ENCODE measurements around the gene IFI44L.

DNA sequence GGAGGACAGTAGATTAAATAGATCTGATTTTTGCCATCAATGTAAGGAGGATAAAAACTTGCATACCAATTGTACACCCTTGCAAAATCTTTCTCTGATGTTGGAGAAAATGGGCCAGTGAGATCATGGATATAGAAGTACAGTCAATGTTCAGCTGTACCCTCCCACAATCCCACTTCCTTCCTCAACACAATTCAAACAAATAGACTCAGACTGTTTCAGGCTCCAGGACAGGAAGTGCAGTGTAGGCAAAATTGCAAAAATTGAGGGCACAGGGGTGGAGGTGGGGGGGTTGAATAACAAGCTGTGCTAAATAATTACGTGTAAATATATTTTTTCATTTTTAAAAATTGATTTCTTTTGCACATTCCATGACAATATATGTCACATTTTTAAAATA is 25.5 kb downstream of the IFI44L start:
- no peak for TF ChIP-seq POLR2A (IDR thresholded peaks at IDR 0.05)
- TF ChIP-seq, protein P1, sequence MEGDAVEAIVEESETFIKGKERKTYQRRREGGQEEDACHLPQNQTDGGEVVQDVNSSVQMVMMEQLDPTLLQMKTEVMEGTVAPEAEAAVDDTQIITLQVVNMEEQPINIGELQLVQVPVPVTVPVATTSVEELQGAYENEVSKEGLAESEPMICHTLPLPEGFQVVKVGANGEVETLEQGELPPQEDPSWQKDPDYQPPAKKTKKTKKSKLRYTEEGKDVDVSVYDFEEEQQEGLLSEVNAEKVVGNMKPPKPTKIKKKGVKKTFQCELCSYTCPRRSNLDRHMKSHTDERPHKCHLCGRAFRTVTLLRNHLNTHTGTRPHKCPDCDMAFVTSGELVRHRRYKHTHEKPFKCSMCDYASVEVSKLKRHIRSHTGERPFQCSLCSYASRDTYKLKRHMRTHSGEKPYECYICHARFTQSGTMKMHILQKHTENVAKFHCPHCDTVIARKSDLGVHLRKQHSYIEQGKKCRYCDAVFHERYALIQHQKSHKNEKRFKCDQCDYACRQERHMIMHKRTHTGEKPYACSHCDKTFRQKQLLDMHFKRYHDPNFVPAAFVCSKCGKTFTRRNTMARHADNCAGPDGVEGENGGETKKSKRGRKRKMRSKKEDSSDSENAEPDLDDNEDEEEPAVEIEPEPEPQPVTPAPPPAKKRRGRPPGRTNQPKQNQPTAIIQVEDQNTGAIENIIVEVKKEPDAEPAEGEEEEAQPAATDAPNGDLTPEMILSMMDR (IDR thresholded peaks at IDR 0.05), result no peak
